Heart left ventricle (tissue), 16 donors: ENCODE results near the gene POLR2C. TPM values are rescaled to one million over a fixed set of nuclear protein-coding genes. Genes with fewer than 3 reads are reported as not detected.

Experiments used
- ATAC-seq, 4 donors: fragments of 200-7000 bp; cut with Tn5 transposase; one replicate each; pipeline ENCODE4 v1.9.1; 2020 to 2022; ENCODE audit warnings: moderate library complexity in 4 of 4, mild to moderate bottlenecking in 3 of 4, moderate number of reproducible peaks in 1 of 4
- DNase-seq, 5 donors: peaks; one replicate each; pipeline ENCODE4 v3.0.0-alpha.2; 2020
- H3K27ac ChIP-seq, 12 donors: fragments of 200-600 bp; sonication (generic) in 4 of 12; one replicate each; pipeline versions ENCODE4 v1.5.0 to v1.8.0; 2016 to 2022; ENCODE audit warnings: mild to moderate bottlenecking in 2 of 12
- H3K27me3 ChIP-seq, 9 donors: fragments of 200-600 bp; sonication (generic) in 2 of 9; one replicate each; pipeline versions ENCODE4 v1.5.1 to v1.8.0; 2016 to 2022; ENCODE audit warnings: mild to moderate bottlenecking in 3 of 9
- H3K36me3 ChIP-seq, 9 donors: fragments of 200-600 bp; sonication (generic) in 2 of 9; one replicate each; pipeline versions ENCODE4 v1.5.0 to v1.8.0; 2018 to 2022; ENCODE audit warnings: mild to moderate bottlenecking in 2 of 9
- H3K4me1 ChIP-seq, 12 donors: fragments of 200-600 bp; sonication (generic) in 4 of 12; one replicate each; pipeline versions ENCODE4 v1.5.0 to v1.8.0; 2016 to 2022; ENCODE audit warnings: mild to moderate bottlenecking in 3 of 12
- H3K4me3 ChIP-seq, 12 donors: fragments of 200-600 bp; sonication (generic) in 4 of 12; one replicate each; pipeline versions ENCODE4 v1.5.0 to v1.8.0; 2017 to 2022; ENCODE audit warnings: mild to moderate bottlenecking in 9 of 12, moderate library complexity in 4 of 12
- H3K9me3 ChIP-seq, 12 donors: fragments of 200-600 bp; sonication (generic) in 4 of 12; one replicate each; pipeline versions ENCODE4 v1.5.0 to v1.8.0; 2016 to 2022; ENCODE audit warnings: mild to moderate bottlenecking in 1 of 12
- CTCF ChIP-seq, 12 donors: fragments of 200-600 bp; sonication (generic) in 4 of 12; IDR thresholded peaks; one replicate each; pipeline versions ENCODE4 v1.5.0 to v1.8.0; 2018 to 2022; ENCODE audit warnings: antibody characterized with exemption in 12 of 12, mild to moderate bottlenecking in 5 of 12
- POLR2A ChIP-seq, 2 donors: fragments of 450-650 bp; IDR thresholded peaks; one replicate each; pipeline ENCODE4 v1.6.1; 2017; ENCODE audit warnings: antibody characterized with exemption in 2 of 2, mild to moderate bottlenecking in 2 of 2, moderate library complexity in 2 of 2
- WGBS, 4 donors: extraction: QIAGEN DNeasy Blood & Tissue Kit in 2 of 4; methylation state at CpG; one replicate each; pipeline versions ENCODE4 v1.1.5 to v1.1.7; 2013 to 2018; 5-methylcytosine and 5-hydroxymethylcytosine counted together
- intact Hi-C, 10 donors: fragments of 100-400 bp; cut with DNase I; formaldehyde crosslinking; loops; one replicate each; pipeline versions ENCODE4 v1.11.1 to v1.14.2; 2022
- polyA plus RNA-seq, 2 donors: library from polyadenylated mRNA; stranded (reverse); fragments of 200-250 nt; gene quantifications; one replicate each; pipeline ENCODE4 v1.2.3, GENCODE V29; 2013
- total RNA-seq, 9 donors: library from RNA; depleted of rRNA in 2 of 9; stranded (reverse); fragments of >200 nt in 2 of 9; fragmentation: NEBNext Ultra II Directional in 3 of 9; extraction: Animal tissue kit (Norgen Biotek cat#: 25700) in 3 of 9; gene quantifications; one replicate each; pipeline versions ENCODE4 v1.1.0 to v1.2.4, GENCODE V29; 2016 to 2023
- donor health status: ischemic (EF 13 %, LVEDD 7.1; RV severe dilation, severe dysfunction).
- donor health status: healthy with polysubstance abuse.
- donor health status: DM: no; HTN: yes; CAD: no.
- donor health status: DM: no; HTN: no; CAD: no.
- donor health status: ischemic (EF 25% LVEDD 6.9; RV normal size, moderate dysfunction).
- donor health status: ischemic (EF 25% LVEDD 5.7; RV mildly dilated, moderate dysfunction).
- donor health status: healthy.
- donor health status: DM: yes; HTN: yes; CAD: no.
- donor health status: ischemic (EF 35%, LVEDD 5.7; RV mildly dilated, moderate dysfunction).
- donor health status: nonischemic (EF 11% LVEDD 7.7; RV severe dilation, severe dysfunction).
- donor health status: DM: yes; HTN: yes; CAD: no.
- donor health status: PGD.
- donor health status: ischemic (EF 29% LVEDD 5.4; RV normal size, mild dysfunction).
- donor health status: nonischemic (EF 23%, LVEDD 6.1; RV moderate dilation, normal function).

POLR2C gene
- total and polyA plus RNA-seq, 11 donors: 19.9 to 99.8 (median 48.7) TPM

- H3K27me3 ChIP-seq: peaks cover 0 to 5% (median 0%) of the 10 kb centered on the region in 9 donors
- H3K36me3 ChIP-seq: no peaks in the 10 kb centered on the region
- intact Hi-C loops: no loop called here
- DNase-seq (no peak), ATAC-seq (no peak)
- no peak overlapping the region for H3K4me3 ChIP-seq
- 73 to 88% (median 80%) methylated on average over 4 to 19 of the region's 19 CpGs for WGBS, 4 donors
- TF ChIP-seq POLR2A (IDR thresholded peaks at IDR 0.05) (no peak), CTCF (IDR thresholded peaks at IDR 0.05) (no peak)
- H3K27ac ChIP-seq: no peak overlapping the region
- peaks cover 3 to 42% (median 33%) of the 10 kb centered on the region in 12 donors for H3K4me1 ChIP-seq
- H3K9me3 ChIP-seq: no peaks in the 10 kb centered on the region
Measured at GRCh38 chr16:57483725-57484514, 21.4 kb downstream of the POLR2C start.

GRCh38 chr16:57484515-57485005 is 22.1 kb downstream of the POLR2C start:
- 82 to 87% (median 84%) methylated on average over 8 of the region's 8 CpGs for WGBS, 4 donors
- H3K4me1 ChIP-seq: peaks cover 3 to 37% (median 29%) of the 10 kb centered on the region in 12 donors

GRCh38 chr16:57485091-57485915 is 22.8 kb downstream of the POLR2C start:
- peak overlapping the region in 9 of 12 donors; percentile 52 to 83 (median 74) for H3K27ac ChIP-seq
- no peak for TF ChIP-seq CTCF (IDR thresholded peaks at IDR 0.05)
- TF ChIP-seq POLR2A (IDR thresholded peaks at IDR 0.05): no peak
- intact Hi-C loops: no loop called here
- no peaks in the 10 kb centered on the region for H3K9me3 ChIP-seq
- peaks cover 0 to 31% (median 23%) of the 10 kb centered on the region in 12 donors for H3K4me1 ChIP-seq
- no peaks in the 10 kb centered on the region for H3K27me3 ChIP-seq
- peak in 2 of 4 donors; percentile 5 to 9 for ATAC-seq
- no peak for DNase-seq
- WGBS, 4 donors: 63 to 78% (median 75%) methylated on average over 10 to 14 of the region's 14 CpGs
- no peaks in the 10 kb centered on the region for H3K36me3 ChIP-seq
- peak overlapping the region; percentile 39 to 97 (median 82) for H3K4me3 ChIP-seq

More at GRCh38 chr16:57484515-57485005, 22.1 kb downstream of the POLR2C start:
- Histone ChIP-seq H3K27ac (peak overlapping the region in 2 of 12 donors; percentile 74 to 83), H3K36me3 (no peaks in the 10 kb centered on the region), H3K4me3 (peak overlapping the region in 2 of 12 donors; percentile 5 to 97), H3K9me3 (no peaks in the 10 kb centered on the region), H3K27me3 (no peaks in the 10 kb centered on the region)
- intact Hi-C loops: no loop called here
- ATAC-seq: no peak
- no peak for DNase-seq
- TF ChIP-seq POLR2A (IDR thresholded peaks at IDR 0.05): no peak
- no peak for TF ChIP-seq CTCF (IDR thresholded peaks at IDR 0.05)
